ENCODE data around the gene PARP3. TPM values are rescaled to one million over a fixed set of nuclear protein-coding genes. Genes with fewer than 3 reads are reported as not detected.
A peak's percentile ranks its signal among the peaks of the same experiment; 100 is the strongest.
"Not testable (repeated sequence)": the region's sequence is repeated elsewhere in the genome, so short reads cannot be mapped to it uniquely, and the experiment has no call there.

PARP3 gene
- total and polyA plus RNA-seq, 10 donors, result 8.2 to 34.2 (median 24.7) TPM

DNA sequence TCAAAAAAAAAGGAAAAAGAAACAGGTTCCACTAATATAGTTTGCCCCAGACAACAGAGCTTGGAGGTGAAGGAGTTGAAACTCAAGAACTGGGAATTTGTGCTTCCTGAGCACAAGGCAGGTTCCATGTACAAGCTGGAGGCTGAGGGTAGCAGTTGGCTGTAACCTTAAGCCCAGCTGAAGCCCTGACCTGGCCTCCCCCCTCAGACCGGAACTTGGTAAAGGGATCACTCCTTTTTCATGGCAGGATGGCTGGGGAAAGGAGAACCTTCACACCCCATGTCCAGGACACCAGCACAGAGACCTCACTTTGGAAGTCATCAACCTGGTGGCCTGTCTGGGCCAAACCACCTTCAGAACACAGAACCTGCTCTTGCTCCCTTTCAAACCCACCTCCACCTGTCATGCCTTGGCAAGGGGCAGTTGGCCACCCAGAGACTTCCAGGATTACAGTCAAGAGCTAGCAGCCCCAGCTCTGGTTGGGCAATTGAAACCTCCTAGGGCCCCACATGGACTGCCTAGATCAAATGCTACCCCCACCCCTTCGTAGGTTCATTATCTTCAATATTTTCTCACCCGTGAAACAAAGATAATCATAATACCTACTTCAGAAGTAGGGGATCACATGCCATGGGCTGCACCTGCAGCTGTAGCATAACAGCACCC lies 50.0 kb downstream of the PARP3 start:
- 83 to 93% (median 90%) methylated on average over 3 of the region's 3 CpGs for WGBS, 5 donors
- H3K4me3 ChIP-seq, result no peak overlapping the region
- H3K4me1 ChIP-seq, result peaks cover 16 to 51% (median 33%) of the 10 kb centered on the region in 6 donors
- TF ChIP-seq POLR2AphosphoS5 (IDR thresholded peaks at IDR 0.05) (no peak), POLR2A (IDR thresholded peaks at IDR 0.05) (no peak)
- TF ChIP-seq, protein P1, sequence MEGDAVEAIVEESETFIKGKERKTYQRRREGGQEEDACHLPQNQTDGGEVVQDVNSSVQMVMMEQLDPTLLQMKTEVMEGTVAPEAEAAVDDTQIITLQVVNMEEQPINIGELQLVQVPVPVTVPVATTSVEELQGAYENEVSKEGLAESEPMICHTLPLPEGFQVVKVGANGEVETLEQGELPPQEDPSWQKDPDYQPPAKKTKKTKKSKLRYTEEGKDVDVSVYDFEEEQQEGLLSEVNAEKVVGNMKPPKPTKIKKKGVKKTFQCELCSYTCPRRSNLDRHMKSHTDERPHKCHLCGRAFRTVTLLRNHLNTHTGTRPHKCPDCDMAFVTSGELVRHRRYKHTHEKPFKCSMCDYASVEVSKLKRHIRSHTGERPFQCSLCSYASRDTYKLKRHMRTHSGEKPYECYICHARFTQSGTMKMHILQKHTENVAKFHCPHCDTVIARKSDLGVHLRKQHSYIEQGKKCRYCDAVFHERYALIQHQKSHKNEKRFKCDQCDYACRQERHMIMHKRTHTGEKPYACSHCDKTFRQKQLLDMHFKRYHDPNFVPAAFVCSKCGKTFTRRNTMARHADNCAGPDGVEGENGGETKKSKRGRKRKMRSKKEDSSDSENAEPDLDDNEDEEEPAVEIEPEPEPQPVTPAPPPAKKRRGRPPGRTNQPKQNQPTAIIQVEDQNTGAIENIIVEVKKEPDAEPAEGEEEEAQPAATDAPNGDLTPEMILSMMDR (IDR thresholded peaks at IDR 0.05 in 8 of 11, conservative IDR thresholded peaks at IDR 0.05 in 3 of 11), result no peak
- no peak overlapping the region for H3K27ac ChIP-seq
- intact Hi-C loops (cut with DNase I; ENCODE audit: low total_unique reads), result loop anchor here (10.0 kb wide), 1 partner anchor 47 kb away; the partner anchor contains the start of genes PARP3 and RRP9
- H3K27me3 ChIP-seq (replicated peaks in 1 of 7), result no peaks in the 10 kb centered on the region
- peaks cover 4 to 52% (median 35%) of the 10 kb centered on the region in 6 donors for H3K36me3 ChIP-seq
- H3K9me3 ChIP-seq, result no peaks in the 10 kb centered on the region
- DNase-seq, result no peak

DNA sequence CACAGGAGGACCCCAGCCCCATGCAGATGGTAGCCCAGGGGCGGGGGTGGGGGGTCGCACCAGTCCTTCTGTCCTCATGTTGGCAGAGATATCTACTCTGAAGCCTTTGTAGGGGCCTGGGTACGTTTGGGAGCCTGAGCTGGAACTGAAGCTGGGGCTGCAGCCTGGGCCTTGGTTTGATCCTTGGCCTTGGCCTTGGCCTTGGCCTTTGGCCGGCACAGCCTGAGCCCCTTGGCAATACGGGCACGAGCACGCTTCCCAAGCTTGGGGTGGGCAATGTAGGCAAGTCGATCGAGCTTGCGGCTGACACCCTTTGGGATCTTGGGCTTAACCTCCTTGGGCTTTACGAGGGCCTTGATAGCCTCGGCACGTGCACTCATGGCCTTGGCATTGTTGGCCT lies 51.5 kb downstream of the PARP3 start:
- intact Hi-C loops (cut with DNase I; ENCODE audit: low total_unique reads), result loop anchor here (10.0 kb wide), 1 partner anchor 49 kb away; the partner anchor contains the start of genes PARP3 and RRP9
- H3K9me3 ChIP-seq; H3K4me3 ChIP-seq; H3K27ac ChIP-seq; H3K27me3 ChIP-seq (replicated peaks in 1 of 7); DNase-seq: not testable (repeated sequence)
- WGBS, 5 donors, result 73 to 85% (median 80%) methylated on average over 5 to 10 of the region's 13 CpGs
- peaks cover 16 to 51% (median 33%) of the 10 kb centered on the region in 6 donors for H3K4me1 ChIP-seq
- H3K36me3 ChIP-seq, result peaks cover 4 to 52% (median 35%) of the 10 kb centered on the region in 6 donors

DNA sequence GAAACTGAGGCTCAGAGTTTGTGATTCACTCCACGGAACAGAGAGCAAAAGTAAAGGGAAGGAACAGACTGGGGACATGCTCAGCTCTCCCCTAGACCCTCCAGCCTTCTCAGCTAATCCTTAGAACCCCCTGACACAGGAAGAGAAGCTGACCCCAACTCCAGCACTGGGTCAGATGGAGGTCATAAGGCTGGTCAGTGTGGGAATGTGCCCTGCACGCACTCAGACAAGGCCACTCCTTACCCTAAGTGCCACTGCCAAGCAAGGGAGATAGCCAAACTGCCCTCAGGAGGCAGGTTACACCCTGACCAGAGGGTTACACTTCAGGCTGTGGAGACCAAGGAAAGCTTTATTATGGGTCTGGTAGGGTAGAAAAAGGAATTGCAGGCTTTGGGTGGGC lies 52.4 kb downstream of the PARP3 start:
- peaks cover 16 to 51% (median 33%) of the 10 kb centered on the region in 6 donors for H3K4me1 ChIP-seq
- intact Hi-C loops (cut with DNase I; ENCODE audit: low total_unique reads), result loop anchor here (10.0 kb wide), 1 partner anchor 50 kb away; the partner anchor contains the start of genes PARP3 and RRP9
- no peak for TF ChIP-seq POLR2A (IDR thresholded peaks at IDR 0.05)
- no peak for TF ChIP-seq POLR2AphosphoS5 (IDR thresholded peaks at IDR 0.05)
- TF ChIP-seq, protein P1 (IDR thresholded peaks at IDR 0.05 in 8 of 11, conservative IDR thresholded peaks at IDR 0.05 in 3 of 11), result no peak
- no peak for DNase-seq
- peak overlapping the region in 5 of 8 donors; percentile 80 to 93 (median 91) for H3K27ac ChIP-seq
- H3K9me3 ChIP-seq, result no peaks in the 10 kb centered on the region
- H3K4me3 ChIP-seq, result peak overlapping the region in 7 of 8 donors; percentile 56 to 84 (median 75)
- H3K27me3 ChIP-seq (replicated peaks in 1 of 7), result no peaks in the 10 kb centered on the region
- WGBS, 5 donors, result 58 to 88% (median 78%) methylated on average over 2 of the region's 2 CpGs
- peaks cover 4 to 52% (median 35%) of the 10 kb centered on the region in 6 donors for H3K36me3 ChIP-seq

DNA sequence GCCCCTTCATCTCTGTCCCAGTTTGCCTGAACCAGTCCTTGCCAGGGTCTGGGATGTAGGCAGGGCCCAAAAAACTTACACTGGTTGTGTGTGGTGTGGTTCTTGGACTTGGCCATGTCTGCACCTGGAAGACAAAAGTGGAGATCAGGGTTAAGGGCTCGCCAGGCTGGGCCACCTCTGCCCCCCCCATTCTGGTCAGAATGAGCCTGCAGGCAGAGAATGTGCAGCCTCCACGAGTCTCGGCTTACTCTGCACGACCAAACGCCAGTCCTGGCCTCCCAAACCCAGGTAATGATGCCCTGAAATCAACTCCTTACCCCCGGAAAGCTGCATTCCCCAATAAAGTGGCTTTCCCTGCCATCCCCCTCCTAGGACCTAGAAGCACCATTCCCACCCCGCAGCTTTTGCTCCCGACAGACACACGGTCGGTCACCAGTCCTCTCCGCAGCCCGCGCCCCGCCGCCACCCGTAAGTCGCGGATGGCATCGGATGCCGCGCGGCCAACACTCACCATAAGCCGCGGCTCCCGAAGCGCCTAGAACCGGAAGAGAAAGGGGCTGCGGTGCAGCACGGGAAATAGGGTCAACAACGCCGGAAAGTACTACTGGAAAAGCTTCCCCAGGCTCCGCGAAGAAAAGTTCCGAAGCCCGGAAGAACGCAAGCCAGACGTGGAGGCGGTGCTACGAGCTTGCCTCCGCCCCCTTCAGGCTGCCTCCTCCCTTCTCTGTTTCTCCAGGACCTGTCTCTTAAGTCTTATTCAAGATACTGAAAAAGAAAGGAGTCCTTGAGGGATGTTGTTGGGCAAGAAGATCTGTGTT lies 53.4 kb downstream of the PARP3 start, which contains the start of gene RPL29:
Gene RPL29 (minus strand): TSS at position 550 of the 818 bp plus-strand sequence. CDS start 434 bp downstream, at position 116.
- peak; percentile 94 for DNase-seq
- intact Hi-C loops (cut with DNase I; ENCODE audit: low total_unique reads), result loop anchor here (10.0 kb wide), 1 partner anchor 51 kb away; the partner anchor contains the start of genes PARP3 and RRP9
- Histone ChIP-seq H3K36me3 (peaks cover 4 to 46% (median 35%) of the 10 kb centered on the region in 6 donors), H3K27me3 (replicated peaks in 1 of 7) (no peaks in the 10 kb centered on the region), H3K4me1 (peaks cover 16 to 51% (median 33%) of the 10 kb centered on the region in 6 donors), H3K27ac (peak within 1 kb of the TSS; percentile 79 to 93 (median 88)), H3K4me3 (peak within 1 kb of the TSS; percentile 55 to 84 (median 68)), H3K9me3 (no peaks in the 10 kb centered on the region)
- TF ChIP-seq, protein P1 (IDR thresholded peaks at IDR 0.05 in 8 of 11, conservative IDR thresholded peaks at IDR 0.05 in 3 of 11), result peak in 10 of 11 experiments; percentile 13 to 62 (median 49)
- TF ChIP-seq POLR2AphosphoS5 (IDR thresholded peaks at IDR 0.05), result peak; percentile 95 to 97 (median 95)
- TF ChIP-seq POLR2A (IDR thresholded peaks at IDR 0.05), result peak; percentile 24 to 58 (median 32)
- WGBS, 5 donors, result 0 to 1% (median 0%) methylated on average over 40 of the region's 40 CpGs
